ENCODE data around the gene ANKRA2. TPM values are rescaled to one million over a fixed set of nuclear protein-coding genes. Genes with fewer than 3 reads are reported as not detected.

ANKRA2 gene
- total and polyA plus RNA-seq, 2 of the 4 experiments (the other 2 are of a cell fraction): 10.8 to 12.5 TPM

- Histone ChIP-seq H3K23ac (ENCODE audit: low read depth, low read length) (no peak overlapping the region), H2AFZ (replicated peaks; ENCODE audit: low read length, poor library complexity) (peak overlapping the region; percentile 69), H2BK5ac (ENCODE audit: low read depth, low read length, poor library complexity, severe bottlenecking) (no peak overlapping the region), H2AK5ac (ENCODE audit: low read depth, low read length) (peak overlapping the region; percentile 77; the same call in 1 of the 2 replicates), H2BK120ac (ENCODE audit: low read depth, low read length) (peak overlapping the region; percentile 62; the same call in 1 of the 2 replicates), H3K27ac (ENCODE audit: insufficient read depth, low read length) (no peak overlapping the region; the same call in 1 of the 2 replicates), H3K4me3 (ENCODE audit: insufficient read depth, low read depth, low read length) (no peak overlapping the region), H4K5ac (ENCODE audit: low read depth, low read length) (no peak overlapping the region), H3K56ac (ENCODE audit: extremely low read depth, insufficient read depth, low read length) (no peak overlapping the region; the same call in 1 of the 2 replicates), H4K20me1 (ENCODE audit: insufficient read depth, low read length) (no peaks in the 10 kb centered on the region), H3K4me2 (ENCODE audit: low read depth, low read length) (no peak overlapping the region), H3K18ac (ENCODE audit: low read depth, low read length) (no peak overlapping the region), H3K27me3 (ENCODE audit: control insufficient read depth, insufficient read depth, low read length) (no peaks in the 10 kb centered on the region), H2BK15ac (ENCODE audit: low read depth, low read length) (peak overlapping the region; percentile 76; the same call in 1 of the 3 replicates), H2AK9ac (replicated peaks; ENCODE audit: low read depth, low read length, poor library complexity) (no peak overlapping the region), H3K9ac (ENCODE audit: low read depth, low read length) (no peak overlapping the region), H2BK20ac (ENCODE audit: low read depth, low read length) (peak overlapping the region; percentile 65), H3K79me1 (ENCODE audit: low read depth in 1 of 2, low read length in 2 of 2) (no peaks in the 10 kb centered on the region), H3K36me3 (ENCODE audit: control insufficient read depth, insufficient read depth, low read length) (no peaks in the 10 kb centered on the region), H4K91ac (ENCODE audit: insufficient read depth, low read depth, low read length) (no peak overlapping the region; the same call in 1 of the 2 replicates), H4K8ac (ENCODE audit: low read depth in 2 of 2, low read length in 2 of 2) (peak overlapping the region in 1 of 2 experiments; percentile 50; a peak in 1 of 4 replicates), H3K9me3 (ENCODE audit: control insufficient read depth, insufficient read depth, low read length) (no peaks in the 10 kb centered on the region), H3K14ac (replicated peaks; ENCODE audit: low read depth, low read length) (peak overlapping the region; percentile 43), H3K4me1 (ENCODE audit: control insufficient read depth, insufficient read depth, low read length) (peaks cover 9% of the 10 kb centered on the region), H3K9me1 (ENCODE audit: insufficient read depth, low read length) (peaks cover 10% of the 10 kb centered on the region), H3K4ac (ENCODE audit: low read depth, low read length) (peak overlapping the region; percentile 48)
- intact Hi-C loops (cut with micrococcal nuclease) (no loop called here), in situ Hi-C loops (cut with MboI; ENCODE audit: low sequenced_read_pairs) (no loop called here), dilution Hi-C loops (cut with HindIII; ENCODE audit: low sequenced_read_pairs, unreplicated experiment) (no loop called here)
- POLR2A ChIA-PET (ENCODE audit: unreplicated experiment): interaction anchor here (0.6 kb wide), 1 partner anchor 18 kb away, joined by 3 read pairs; no protein-coding TSS in a partner anchor
- ATAC-seq (ENCODE audit: low read depth) (no peak), DNase-seq (peak; percentile 42)
- BruUV-seq (replicated peaks): no TSS peak
- CTCF ChIA-PET: no interaction called here
- WGBS, 2 experiments (ENCODE audit: extremely low coverage in 2 of 2, insufficient read length in 1 of 2): 20% methylated on average over 1 of the region's 8 CpGs; no CpG with 5 or more reads in 1 of the 2 experiments
- TF ChIP-seq CHD1 (IDR thresholded peaks at IDR 0.05; ENCODE audit: low read depth, low read length) (no peak), FOS (IDR thresholded peaks at IDR 0.05; ENCODE audit: low read depth, low read length) (no peak), CTCF (conservative IDR thresholded peaks at IDR 0.05; ENCODE audit: low read depth, low read length) (no peak)
These were observed 40.0 kb upstream of the ANKRA2 start for GRCh38 chr5:73605223-73606087.
